Measurements from ENCODE around the gene FUOM.

GRCh38 chr10:133314911-133315310 is 42.9 kb downstream of the FUOM start:
- TF ChIP-seq HMGXB4 (CRISPR knock-in tag; IDR thresholded peaks at IDR 0.05) (no peak), CTCF (IDR thresholded peaks at IDR 0.05) (no peak), ATF6 (CRISPR knock-in tag; IDR thresholded peaks at IDR 0.05) (no peak)

Data from WTC11 (cell line).